ENCODE results near the gene CERS5.

The CERS5 gene, protein sequence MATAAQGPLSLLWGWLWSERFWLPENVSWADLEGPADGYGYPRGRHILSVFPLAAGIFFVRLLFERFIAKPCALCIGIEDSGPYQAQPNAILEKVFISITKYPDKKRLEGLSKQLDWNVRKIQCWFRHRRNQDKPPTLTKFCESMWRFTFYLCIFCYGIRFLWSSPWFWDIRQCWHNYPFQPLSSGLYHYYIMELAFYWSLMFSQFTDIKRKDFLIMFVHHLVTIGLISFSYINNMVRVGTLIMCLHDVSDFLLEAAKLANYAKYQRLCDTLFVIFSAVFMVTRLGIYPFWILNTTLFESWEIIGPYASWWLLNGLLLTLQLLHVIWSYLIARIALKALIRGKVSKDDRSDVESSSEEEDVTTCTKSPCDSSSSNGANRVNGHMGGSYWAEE

DNA sequence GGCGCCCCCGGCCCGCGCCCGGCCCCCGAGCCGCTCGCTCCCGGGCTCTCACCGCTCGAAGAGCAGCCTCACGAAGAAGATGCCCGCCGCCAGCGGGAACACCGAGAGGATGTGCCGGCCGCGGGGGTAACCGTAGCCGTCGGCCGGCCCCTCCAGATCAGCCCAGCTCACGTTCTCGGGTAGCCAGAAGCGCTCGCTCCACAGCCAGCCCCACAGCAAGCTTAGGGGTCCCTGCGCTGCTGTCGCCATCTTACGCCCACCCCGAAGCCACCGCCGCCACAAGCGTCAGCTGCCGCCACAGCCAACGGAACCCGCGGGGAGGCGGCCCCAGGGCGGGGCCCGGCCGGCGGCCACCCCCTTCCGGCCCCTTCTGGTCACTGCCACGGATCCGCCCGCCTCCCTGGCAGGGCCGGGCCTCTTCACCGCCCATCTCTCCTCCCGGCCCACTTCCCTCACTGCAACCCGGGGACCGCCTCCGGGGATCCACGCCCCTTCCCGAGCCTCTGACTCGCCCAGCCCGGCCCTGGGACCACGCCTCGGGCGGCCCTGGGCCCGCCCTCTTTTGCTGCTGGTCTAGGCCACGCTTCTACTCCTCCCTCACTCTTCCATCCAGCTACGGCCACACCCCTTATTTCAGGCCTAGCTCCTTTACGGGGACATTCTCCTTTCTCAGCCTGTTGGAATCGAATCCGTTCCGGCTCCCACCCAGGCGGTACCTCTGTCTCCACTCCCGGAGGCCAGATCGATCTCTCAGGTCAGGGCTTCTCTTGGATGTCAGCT is at the start of gene CERS5:
Gene CERS5 (minus strand): TSS at position 321 of the 780 bp plus-strand sequence. CDS start 72 bp downstream, at position 249.
- TF ChIP-seq, protein P1, sequence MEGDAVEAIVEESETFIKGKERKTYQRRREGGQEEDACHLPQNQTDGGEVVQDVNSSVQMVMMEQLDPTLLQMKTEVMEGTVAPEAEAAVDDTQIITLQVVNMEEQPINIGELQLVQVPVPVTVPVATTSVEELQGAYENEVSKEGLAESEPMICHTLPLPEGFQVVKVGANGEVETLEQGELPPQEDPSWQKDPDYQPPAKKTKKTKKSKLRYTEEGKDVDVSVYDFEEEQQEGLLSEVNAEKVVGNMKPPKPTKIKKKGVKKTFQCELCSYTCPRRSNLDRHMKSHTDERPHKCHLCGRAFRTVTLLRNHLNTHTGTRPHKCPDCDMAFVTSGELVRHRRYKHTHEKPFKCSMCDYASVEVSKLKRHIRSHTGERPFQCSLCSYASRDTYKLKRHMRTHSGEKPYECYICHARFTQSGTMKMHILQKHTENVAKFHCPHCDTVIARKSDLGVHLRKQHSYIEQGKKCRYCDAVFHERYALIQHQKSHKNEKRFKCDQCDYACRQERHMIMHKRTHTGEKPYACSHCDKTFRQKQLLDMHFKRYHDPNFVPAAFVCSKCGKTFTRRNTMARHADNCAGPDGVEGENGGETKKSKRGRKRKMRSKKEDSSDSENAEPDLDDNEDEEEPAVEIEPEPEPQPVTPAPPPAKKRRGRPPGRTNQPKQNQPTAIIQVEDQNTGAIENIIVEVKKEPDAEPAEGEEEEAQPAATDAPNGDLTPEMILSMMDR (IDR thresholded peaks at IDR 0.05; ENCODE audit: low read depth, low read length) = no peak
- H3K4me3 ChIP-seq (ENCODE audit: low read depth, low read length) = peak within 1 kb of the TSS; percentile 69

DNA sequence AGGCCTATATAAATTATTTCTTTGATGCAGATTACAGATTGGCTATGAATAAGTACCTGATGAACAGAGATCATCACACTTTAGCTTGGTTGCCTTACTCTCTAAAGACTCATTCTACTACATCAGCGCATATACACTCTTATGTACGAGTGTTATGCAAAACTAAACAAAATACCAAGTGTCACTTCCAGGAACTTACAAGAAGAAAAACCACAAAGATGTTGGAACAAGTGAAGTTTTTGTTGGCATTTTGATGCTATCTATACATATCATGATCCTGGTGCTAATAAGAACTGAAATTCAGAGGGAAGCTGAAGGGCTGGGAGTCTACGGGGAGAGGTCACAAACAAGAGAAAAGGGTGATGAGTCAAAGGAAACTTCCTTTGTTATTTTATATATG is 47.9 kb upstream of the CERS5 start:
- TF ChIP-seq, protein P1 (IDR thresholded peaks at IDR 0.05; ENCODE audit: low read depth, low read length) = no peak
- no peak overlapping the region for H3K4me3 ChIP-seq (ENCODE audit: low read depth, low read length)

DNA sequence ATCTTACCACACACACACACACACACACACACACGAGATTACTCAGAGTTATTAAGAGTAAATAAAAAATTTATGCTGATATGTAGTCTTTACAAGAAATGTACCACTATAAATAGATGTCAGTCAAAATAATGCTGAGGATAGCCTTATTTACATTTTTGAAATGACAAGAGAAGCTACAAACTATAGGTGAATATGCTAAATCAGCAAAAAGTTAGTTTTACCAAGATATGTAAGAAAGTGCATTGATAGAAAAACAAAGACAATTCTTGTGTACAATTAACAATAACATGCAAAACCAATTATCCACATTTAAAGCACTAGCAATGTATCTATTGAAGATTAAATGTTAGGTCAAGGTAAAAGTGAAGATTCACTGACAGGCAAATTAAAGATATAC is 46.8 kb upstream of the CERS5 start:
- H3K4me3 ChIP-seq (ENCODE audit: low read depth, low read length) = no peak overlapping the region
- TF ChIP-seq, protein P1 (IDR thresholded peaks at IDR 0.05; ENCODE audit: low read depth, low read length) = no peak

DNA sequence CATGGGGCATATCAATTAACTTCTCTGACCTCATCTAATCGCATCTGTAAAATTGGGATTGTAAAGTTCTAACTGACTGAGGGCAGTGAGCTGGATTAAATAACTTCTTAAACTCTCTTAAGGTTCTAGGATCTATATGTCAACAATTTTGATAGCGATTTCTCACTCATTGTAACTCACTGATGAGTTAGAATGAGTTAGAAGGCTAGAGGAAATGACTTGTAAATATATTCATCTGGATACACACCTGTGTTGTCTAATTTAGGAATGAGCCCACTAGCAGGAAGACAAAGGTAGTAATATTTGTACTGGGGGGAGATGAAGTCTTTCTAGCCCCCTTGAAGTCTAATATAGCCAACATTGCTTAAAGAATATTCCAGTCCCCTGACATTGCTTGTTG is 46.3 kb upstream of the CERS5 start:
- TF ChIP-seq, protein P1 (IDR thresholded peaks at IDR 0.05; ENCODE audit: low read depth, low read length) = no peak
- no peak overlapping the region for H3K4me3 ChIP-seq (ENCODE audit: low read depth, low read length)

DNA sequence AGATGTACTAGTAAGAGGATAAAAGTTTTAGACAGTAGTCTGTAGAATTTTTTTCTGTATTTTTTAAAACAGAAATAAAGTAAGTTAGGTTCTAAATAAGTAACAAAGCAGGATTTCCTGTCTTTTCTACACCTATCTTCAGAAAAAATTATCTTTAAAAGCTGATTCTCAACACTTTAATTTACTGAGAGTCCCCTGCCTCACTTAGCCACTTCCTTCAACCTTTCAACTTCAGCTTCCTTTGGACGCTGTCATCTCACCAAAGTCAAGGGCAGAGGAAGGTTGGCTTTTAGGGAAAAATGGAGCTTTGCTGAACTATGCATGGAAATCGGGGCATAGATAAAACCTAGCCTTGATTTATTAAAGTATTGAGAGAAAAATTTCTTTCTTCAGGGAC is 44.9 kb upstream of the CERS5 start:
- TF ChIP-seq, protein P1 (IDR thresholded peaks at IDR 0.05; ENCODE audit: low read depth, low read length) = no peak
- H3K4me3 ChIP-seq (ENCODE audit: low read depth, low read length) = no peak overlapping the region

DNA sequence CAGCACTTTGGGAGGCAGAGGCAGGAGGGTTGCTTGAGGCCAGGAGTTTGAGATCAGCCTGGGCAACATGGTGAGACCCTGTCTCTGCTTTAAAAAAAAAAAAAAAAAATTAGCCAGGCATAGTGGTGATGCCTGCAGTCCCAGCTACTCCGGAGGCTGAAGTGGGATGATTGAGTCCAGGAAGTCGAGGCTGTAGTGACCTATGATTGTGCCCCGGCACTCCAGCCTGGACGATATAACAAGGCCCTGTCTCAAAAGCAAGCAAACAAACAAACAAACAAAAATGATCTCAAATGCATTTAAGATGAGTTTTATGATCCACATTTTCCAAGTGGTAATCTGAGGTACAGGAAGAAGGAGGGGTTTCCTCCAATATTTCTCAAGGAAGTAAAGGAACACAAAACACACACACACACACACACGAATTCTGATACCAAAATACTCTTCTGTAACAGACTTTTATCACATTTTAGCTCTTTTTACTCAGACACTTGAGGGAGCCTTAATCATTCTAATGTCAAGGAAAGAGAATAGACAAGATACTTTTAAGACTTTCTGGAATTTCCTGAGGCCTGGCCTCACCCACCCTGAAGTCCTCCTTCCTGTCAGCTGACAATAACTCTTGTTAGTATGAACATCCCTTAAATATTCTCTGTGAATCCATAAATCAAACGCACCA is 44.4 kb upstream of the CERS5 start:
- no peak overlapping the region for H3K4me3 ChIP-seq (ENCODE audit: low read depth, low read length)
- TF ChIP-seq, protein P1 (IDR thresholded peaks at IDR 0.05; ENCODE audit: low read depth, low read length) = no peak
